G401.6 (cell line): Measurements from ENCODE around the gene EGR2.

Experiments used
- FAIRE-seq: peaks from 2 replicates; lab custom pipeline; 2012; peaks lifted over from hg19 to GRCh38; lab: Jason Lieb, UNC

The EGR2 gene

DNA sequence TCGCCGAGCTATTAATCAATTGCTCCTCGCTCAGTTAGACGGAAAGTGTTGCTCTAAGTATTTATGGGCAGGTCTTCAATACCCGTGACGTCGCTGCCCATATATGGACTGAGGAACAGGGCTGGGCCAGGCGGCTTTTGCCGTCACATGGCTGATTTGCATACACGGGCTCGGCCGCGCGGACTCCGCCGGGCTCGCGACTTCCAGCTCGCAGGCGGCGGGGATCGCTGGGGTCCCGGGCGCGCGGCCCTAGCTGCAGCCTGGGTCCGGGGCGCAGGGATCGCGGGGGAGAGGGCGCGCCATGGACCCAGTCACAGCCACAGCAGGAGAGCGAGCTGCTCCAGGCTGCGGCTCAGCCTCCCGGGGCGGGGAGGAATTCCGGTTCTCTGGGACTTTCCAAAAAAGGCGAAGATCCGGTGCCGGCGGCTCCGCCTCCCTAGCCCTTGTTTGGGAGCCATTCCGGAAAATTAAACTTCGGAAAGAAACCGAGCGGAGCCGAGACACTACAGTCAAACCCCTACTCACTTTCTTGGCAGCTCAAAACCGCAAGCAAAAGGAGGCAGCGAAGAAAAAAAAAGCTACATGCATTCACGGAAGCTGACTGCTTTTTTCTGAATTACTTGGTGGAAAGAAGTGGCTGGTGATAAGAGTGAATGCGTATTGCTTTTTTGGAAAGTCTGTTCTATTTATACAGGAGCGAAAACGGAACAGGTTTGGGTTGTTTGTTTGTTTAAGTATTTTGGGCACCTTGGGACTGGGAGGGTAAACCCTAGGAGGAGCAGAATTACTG is at the start of gene EGR2:
Gene EGR2 (minus strand): TSS at position 36 of the 790 bp plus-strand sequence. CDS start 337 bp downstream, outside the sequence.
- FAIRE-seq, result peak; percentile 47

GRCh38 chr10:62862447-62862846 is 46.3 kb upstream of the EGR2 start:
- no peak for FAIRE-seq

DNA sequence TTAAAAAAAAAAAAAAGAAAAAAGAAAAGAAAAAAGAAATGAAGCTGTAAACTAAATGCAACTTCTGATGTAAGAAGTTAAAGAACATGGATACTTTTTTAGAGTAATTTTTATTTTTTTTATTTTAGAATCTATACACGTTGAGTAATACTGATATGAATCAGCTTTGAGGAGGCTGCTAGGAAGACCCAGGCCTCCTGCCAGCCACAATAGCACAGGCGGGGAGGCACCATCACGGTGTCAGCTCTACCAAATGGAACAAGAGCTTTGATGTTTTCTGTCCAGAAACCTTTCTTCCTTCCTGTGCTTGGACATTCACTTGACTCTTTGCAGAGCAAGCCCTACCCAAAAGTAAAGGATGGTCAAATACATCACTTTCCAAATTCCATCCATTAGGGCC is 45.3 kb upstream of the EGR2 start:
- no peak for FAIRE-seq

GRCh38 chr10:62860946-62861345 is 44.8 kb upstream of the EGR2 start:
- no peak for FAIRE-seq

DNA sequence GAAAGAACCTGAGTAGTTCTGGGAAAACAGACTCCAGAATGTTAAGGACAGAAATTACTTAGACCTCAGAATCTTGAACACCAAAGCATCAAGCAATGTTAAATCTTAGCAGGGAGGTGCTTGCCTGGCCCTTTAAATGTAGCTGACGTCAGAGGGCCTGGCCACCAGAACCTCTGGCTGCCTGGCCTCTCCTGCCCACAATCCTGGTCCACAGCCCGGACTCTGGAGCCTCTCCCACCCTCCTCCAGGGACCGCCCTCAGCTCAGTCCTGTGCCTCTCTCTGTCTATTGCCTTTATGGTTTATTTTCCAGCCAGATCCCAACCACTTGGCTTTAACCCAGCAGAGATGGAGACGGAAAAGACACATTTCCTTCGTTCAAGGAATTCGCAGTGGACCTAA is 42.2 kb upstream of the EGR2 start:
- FAIRE-seq, result no peak

GRCh38 chr10:62856021-62856420 is 39.9 kb upstream of the EGR2 start:
- no peak for FAIRE-seq

DNA sequence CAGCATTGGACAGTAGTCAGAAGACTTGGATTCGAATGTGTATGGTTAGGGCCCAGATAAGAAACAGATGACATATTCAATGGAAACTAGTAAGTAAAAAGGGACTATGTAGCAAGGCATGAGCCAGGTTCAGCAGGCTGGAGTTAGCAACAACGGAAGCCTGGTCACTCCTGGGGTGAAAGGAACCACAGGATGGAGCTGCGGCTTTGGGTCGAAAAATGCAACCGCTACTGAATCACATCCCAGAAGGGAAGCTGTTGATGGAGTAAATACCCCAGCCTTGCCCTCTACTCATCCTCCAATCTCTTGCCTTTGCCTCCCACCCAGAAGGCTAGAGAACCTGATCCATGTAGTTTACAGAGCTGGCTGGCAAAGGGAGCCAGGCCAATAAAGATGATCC is 37.5 kb upstream of the EGR2 start:
- FAIRE-seq, result no peak

DNA sequence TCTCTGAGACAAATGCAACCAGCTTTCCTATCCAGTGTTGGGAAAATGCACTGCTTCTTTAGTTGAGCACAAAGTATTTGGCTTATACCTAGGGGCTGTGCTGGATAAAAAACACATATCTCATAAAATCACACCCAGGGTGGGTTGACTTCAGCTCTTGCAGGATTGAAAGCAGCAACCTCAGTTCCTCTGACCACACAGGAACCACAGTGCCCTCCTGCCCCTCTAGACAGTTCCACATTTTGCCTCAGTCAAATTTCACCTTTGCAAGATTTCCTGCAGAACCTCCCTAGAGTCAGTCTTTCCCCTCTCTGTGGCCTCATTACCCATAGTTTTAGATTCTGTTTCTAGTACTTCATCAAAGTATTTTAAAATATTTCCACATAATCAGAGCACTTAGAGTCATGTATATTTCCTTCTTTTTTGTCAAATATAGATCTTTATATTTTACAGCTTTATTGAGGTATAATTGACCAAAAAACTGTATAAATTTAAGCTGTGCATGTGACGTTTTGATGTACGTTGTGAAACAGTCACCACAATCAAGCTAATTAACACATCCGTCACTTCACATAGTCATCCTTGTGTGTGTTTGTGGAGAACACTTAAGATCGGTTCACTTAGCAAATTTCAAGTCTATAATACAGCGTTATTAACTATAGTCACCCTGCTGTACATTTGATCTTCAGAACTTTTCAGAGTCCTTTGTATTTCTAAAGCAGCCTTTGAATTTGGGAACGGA is 37.0 kb upstream of the EGR2 start:
- FAIRE-seq, result no peak

DNA sequence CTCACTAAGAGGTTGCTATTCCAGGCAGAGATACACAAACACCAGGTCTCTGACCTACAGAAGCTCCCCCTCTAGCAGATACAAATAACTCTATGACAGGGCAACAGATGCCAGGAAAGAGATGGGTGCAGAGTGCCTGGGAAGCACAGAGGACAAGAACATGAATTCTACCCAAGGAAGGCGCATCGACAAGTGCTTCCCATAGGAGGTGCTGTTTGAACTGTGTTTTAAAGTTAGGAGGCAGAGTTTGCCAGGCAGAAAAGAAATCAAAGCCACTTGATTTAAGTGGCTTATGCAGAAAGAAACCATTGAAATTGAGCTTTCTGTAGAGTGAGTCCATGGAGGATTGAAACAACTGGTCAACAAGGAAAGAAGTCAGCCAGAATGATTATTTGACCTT is 35.3 kb upstream of the EGR2 start:
- FAIRE-seq, result no peak

DNA sequence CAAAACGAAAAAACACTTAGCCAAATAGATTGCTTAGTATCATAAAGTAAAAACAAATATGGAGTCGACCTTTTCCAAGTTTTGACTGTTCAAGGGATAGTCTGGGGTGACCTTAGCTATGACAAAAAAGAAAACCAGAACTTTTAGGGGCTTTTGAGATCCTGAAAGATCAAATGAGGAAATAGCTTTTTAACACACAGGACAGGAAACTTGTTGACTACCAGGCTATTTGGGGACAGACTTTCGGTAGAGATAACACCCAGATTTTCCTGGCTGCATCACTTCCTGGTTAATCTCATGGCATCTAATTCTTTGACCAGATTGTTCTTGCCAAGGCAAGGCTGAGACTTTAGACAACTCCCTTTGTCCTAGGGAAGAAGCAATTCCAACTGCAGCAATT is 34.5 kb upstream of the EGR2 start:
- no peak for FAIRE-seq

DNA sequence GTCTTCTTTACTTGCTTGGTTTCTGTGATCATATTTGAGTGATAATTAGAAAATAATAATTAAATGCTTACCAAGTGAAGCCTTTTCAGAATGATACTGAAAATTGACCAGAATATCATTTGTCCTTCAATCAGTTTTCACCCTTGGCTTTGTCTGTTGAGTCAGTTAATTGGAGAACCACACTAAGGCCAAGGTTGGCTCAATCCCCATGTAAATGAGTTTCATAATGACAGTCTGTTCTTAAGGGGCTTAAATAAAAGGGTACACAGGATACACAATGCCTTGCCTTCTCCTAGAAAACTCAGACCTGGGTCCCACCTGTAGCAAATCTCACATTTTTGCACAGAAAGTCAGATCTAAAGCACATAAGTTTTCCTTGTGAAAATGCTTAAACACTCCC is 31.3 kb upstream of the EGR2 start:
- no peak for FAIRE-seq

DNA sequence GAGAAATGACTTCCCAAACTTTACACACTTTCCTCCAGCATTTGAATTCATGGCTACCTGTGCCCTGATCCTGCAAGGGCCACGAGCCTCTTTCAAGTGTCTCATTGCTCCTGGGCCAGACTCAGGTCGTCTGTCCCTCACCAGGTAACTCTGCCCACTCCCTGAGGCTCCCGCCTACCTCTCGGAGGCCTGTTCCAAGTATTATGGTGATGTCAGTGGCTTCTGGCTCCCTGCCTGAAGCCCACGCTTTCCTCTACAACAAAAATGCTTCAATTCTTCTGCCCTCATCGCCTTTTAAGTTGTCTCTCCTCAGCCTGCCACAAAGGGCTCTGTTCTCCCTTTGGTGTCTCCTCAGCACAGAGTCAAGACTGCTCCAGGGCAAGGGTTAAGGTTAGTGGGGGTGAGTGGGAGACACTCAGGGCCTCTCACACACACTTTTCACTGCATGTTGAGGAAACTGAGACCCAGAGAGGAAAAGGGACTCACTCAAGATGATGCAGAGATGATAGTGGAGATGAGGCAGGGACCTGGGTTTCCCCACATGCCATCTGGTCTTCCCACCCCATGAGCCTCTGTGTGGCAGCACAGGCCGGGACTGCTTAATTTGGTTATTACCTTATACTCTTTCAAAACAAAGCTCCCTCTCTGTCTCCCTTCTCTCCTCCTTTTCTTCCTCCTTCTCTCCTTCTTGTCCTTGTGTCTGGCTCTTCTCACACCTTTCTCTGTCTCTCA is 28.3 kb upstream of the EGR2 start:
- no peak for FAIRE-seq

- FAIRE-seq, result no peak
These were observed 27.4 kb upstream of the EGR2 start for GRCh38 chr10:62843600-62843999.

GRCh38 chr10:62842983-62843382 is 26.8 kb upstream of the EGR2 start:
- FAIRE-seq, result no peak

- FAIRE-seq, result no peak
These were observed 23.4 kb upstream of the EGR2 start for GRCh38 chr10:62839590-62839989.

GRCh38 chr10:62831346-62831745 is 15.2 kb upstream of the EGR2 start:
- no peak for FAIRE-seq

DNA sequence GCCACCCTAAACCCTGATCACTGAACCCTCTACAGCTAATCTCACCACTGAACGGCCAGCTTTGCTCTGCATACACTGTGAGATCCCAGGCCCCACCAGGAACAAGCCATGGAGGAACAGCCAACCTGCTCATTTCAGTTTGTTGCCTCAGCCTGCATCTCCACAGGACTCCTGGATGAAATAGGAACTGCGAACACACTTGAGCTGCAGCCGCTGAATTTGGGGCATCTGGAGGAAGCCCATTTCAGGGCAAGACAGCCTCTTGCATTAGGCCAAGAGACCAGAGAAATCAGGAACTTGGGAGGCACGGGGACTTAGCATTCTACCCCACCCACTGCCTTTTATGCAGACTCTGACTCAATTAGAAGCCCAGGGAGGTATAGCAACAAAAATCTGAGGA is 14.5 kb upstream of the EGR2 start:
- no peak for FAIRE-seq

DNA sequence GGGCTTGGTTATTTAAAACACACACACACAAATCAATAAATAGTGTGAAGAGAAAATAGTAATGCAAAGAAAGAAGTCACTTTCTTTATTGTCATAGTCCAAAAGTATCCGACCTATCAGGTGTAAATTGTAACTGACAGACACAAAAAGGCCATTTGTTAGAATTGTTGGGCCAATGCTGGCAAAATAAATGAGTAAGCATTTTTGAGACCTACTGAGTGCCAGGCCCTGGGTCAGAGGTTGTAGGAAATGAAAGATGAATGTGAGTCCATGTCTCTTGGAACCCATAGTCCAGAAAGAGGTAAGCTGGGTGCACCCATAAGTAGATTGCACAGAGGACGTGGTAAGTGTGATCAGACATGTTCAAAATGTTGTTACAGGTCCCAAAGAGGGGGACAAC is 13.5 kb upstream of the EGR2 start:
- FAIRE-seq, result no peak

GRCh38 chr10:62826273-62826672 is 10.1 kb upstream of the EGR2 start:
- no peak for FAIRE-seq

- no peak for FAIRE-seq
These were observed 4.4 kb upstream of the EGR2 start for GRCh38 chr10:62820586-62820985.

DNA sequence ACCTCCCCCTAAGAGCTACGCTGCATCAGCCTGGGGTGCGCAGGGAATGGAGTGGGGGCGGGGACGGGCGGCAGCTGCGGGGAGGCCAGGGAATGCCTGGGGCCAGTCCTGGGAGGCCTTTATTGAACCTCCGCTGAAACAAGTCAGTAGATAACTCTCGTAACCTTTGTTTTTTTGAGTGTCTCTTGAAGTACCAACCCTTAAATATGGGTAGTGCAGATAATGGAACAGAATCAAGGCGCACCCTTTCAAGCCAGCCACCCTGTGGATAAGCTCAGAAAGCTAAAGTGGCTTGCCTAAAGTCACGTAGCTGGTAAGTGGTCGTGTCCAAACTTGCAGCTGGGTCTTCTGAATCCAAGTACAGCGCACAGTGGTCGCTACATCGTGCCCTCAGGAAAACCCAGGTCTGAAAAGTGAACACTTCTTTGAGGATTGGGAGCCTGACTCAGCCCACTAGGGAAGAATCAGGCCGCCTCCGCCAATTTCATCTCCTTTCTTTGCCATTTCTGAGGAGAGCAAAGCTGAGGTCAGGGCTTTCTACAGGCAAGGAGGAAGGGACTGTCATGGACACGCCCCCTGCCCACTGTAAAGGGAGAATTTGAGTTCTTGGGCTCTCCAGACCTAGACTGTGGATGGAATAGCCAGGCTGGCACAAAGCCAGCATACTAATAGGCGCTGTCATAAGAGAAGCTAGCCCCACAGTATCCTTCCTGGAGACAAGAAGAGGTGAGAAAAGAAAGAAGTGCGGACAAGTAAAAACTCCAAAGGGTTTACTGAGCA is 3.2 kb upstream of the EGR2 start:
- FAIRE-seq, result no peak

DNA sequence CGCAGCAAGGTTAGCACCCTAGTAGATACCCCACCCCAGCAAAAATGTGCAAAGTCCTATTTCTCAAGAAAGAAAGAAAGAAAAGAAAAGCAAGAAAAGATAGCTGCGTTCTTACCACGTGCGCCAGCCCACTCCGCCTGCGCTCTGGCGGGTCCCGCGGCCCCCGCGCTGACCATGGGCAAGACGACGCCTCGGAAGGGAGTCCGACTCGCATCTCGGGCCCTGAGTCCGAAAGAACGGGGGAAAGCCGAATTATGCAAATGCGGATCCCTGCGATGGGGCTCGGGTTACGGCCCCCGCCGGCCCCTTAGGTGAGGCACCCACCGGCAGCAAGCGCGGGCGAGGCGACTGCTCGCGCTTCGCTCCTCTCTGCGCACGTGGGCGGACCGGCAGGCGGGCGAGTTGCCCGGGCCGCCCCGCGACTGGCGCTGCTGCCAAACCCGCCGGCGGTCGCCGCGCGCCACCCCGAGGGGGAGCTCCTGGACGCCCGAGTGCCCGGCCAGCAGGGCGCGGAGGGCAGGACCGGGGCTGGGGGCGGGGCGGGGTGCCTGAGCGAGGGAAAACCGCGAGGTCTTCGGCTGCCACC is 2.4 kb upstream of the EGR2 start:
- FAIRE-seq, result no peak
